ENCODE measurements around the gene MIER1.

The MIER1 gene

DNA sequence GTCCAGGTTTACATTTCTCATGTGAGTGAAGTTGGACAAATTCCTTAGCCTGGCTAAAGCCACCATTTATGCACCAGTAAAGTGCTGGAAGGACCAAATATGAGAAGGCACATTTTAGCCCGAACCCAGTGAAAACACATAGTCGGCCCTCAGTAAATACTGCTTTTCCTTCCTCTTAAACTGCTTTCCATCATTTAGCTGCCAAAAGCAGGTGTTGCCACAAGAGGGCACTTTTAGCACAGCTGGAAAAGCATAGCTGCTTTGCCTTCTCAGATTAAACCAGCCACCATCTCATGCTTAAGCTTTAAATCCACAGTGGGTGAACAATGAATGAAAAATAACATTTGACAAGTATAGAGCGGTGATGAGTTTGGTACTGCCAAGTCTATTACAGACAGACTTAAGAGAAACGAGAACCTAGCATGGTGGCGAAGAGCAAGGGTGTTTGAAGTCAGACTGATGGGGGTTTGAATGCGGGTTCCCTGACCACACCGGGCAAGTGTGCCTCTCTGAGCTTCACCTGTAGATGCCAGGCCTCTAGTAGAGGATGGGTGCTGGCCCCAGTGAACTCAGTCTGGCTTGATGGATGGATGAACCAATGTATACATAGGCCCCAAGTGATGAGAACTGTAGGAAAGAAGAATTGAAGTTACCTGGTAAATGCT, 71.4 kb downstream of the MIER1 start:
- no peak for TF ChIP-seq EZH2 (IDR thresholded peaks at IDR 0.05)
- TF ChIP-seq POLR2AphosphoS5 (IDR thresholded peaks at IDR 0.05; ENCODE audit: borderline replicate concordance, low read depth, low read length), result no peak
- TF ChIP-seq FOXP2 (optimal IDR thresholded peaks at IDR 0.05; ENCODE audit: control extremely low read depth, extremely low read length, insufficient read depth), result no peak
- peak; percentile 51 for DNase-seq (ENCODE audit: low read depth, low spot score)
- H3K4me3 ChIP-seq, result no peak overlapping the region

DNA sequence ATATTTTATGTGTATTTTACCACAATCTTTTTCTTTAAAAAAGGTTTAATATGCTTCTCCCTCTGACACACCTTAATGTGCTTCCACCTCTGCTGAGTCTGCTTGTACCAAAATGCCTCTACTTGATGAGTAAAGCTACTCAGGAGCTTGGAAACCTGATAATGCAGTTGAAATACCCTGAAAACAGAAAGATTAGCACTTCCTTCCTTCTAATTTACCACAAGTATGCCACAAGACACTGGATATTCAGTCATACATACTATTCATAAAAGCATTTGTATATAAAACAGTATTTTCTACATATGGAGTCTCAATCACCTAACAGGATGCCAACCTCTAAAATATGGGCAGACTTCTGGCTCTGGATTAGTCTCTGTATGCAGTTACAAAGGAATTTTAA, 74.2 kb downstream of the MIER1 start:
- no peak for DNase-seq (ENCODE audit: low read depth, low spot score)
- H3K36me3 ChIP-seq (ENCODE audit: insufficient read depth, low read length), result no peaks in the 10 kb centered on the region; the same call in 1 of the 2 replicates

More for the DNA sequence above, 71.4 kb downstream of the MIER1 start:
- H3K36me3 ChIP-seq (ENCODE audit: insufficient read depth, low read length), result no peaks in the 10 kb centered on the region; the same call in 1 of the 2 replicates
- H3K27ac ChIP-seq, result no peak overlapping the region
- no peak overlapping the region for H3K9ac ChIP-seq (ENCODE audit: insufficient read length)
- no peaks in the 10 kb centered on the region for H3K9me3 ChIP-seq (ENCODE audit: low read depth, low read length)

GRCh38 chr1:66999640-67000400, 75.0 kb downstream of the MIER1 start:
- Histone ChIP-seq H3K36me3 (ENCODE audit: insufficient read depth, low read length) (no peaks in the 10 kb centered on the region; the same call in 1 of the 2 replicates), H3K9me3 (ENCODE audit: low read depth, low read length) (no peaks in the 10 kb centered on the region), H3K9ac (ENCODE audit: insufficient read length) (no peak overlapping the region), H3K27ac (0 out of 2 replicates have a peak overlapping the region, but pooled peaks have one; percentile 29), H3K4me3 (no peak overlapping the region)
- no peak for TF ChIP-seq FOXP2 (optimal IDR thresholded peaks at IDR 0.05; ENCODE audit: control extremely low read depth, extremely low read length, insufficient read depth)
- no peak for TF ChIP-seq EZH2 (IDR thresholded peaks at IDR 0.05)
- TF ChIP-seq POLR2AphosphoS5 (IDR thresholded peaks at IDR 0.05; ENCODE audit: borderline replicate concordance, low read depth, low read length), result no peak
- DNase-seq (ENCODE audit: low read depth, low spot score), result no peak

More for the DNA sequence above, 74.2 kb downstream of the MIER1 start:
- Histone ChIP-seq H3K4me3 (no peak overlapping the region), H3K9ac (ENCODE audit: insufficient read length) (no peak overlapping the region), H3K27ac (no peak overlapping the region), H3K9me3 (ENCODE audit: low read depth, low read length) (no peaks in the 10 kb centered on the region)
- TF ChIP-seq POLR2AphosphoS5 (IDR thresholded peaks at IDR 0.05; ENCODE audit: borderline replicate concordance, low read depth, low read length) (no peak), EZH2 (IDR thresholded peaks at IDR 0.05) (no peak), FOXP2 (optimal IDR thresholded peaks at IDR 0.05; ENCODE audit: control extremely low read depth, extremely low read length, insufficient read depth) (no peak)

DNA sequence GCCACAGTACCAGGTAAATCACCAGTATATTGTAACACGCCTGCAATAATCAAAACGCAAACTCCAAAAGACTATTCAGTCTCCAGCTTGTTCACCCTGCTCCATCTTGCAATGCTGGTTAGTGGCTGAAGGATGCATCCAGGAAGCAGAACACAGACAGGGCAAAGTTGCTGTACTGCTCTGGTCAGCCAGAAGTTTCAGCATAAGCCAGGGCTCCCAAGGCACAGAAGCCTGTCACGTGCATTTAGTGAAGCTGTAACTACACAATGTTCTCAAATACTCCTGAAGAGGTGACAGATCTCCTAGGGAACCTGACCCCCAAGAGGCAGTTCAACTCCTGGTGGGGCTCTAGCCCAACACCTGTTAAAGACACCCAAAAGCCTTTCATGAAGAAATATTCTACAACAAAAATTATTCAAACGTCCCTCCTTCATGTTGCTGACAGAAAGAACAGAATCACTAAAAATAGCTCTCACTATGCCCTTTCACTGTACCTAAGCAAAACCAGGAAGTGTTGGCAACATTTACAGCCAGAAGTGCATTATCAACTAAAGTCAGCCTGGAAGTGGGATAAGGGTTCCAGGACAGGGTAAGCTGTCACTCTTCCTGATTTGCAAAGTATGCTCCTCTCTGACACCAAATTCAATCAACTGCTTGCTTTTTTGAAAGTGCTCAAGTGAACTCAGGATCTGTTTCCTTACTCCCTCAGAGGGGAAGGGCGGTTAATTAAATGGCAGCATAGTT, 77.1 kb downstream of the MIER1 start:
- Histone ChIP-seq H3K27ac (no peak overlapping the region), H3K4me3 (no peak overlapping the region), H3K9ac (ENCODE audit: insufficient read length) (no peak overlapping the region), H3K9me3 (ENCODE audit: low read depth, low read length) (no peaks in the 10 kb centered on the region), H3K36me3 (ENCODE audit: insufficient read depth, low read length) (no peaks in the 10 kb centered on the region; the same call in 1 of the 2 replicates)
- DNase-seq (ENCODE audit: low read depth, low spot score), result no peak
- TF ChIP-seq POLR2AphosphoS5 (IDR thresholded peaks at IDR 0.05; ENCODE audit: borderline replicate concordance, low read depth, low read length) (no peak), FOXP2 (optimal IDR thresholded peaks at IDR 0.05; ENCODE audit: control extremely low read depth, extremely low read length, insufficient read depth) (no peak), EZH2 (IDR thresholded peaks at IDR 0.05) (no peak)

GRCh38 chr1:67004176-67004575, 79.4 kb downstream of the MIER1 start:
- H3K4me3 ChIP-seq, result no peak overlapping the region
- no peaks in the 10 kb centered on the region for H3K9me3 ChIP-seq (ENCODE audit: low read depth, low read length)
- TF ChIP-seq EZH2 (IDR thresholded peaks at IDR 0.05) (no peak), FOXP2 (optimal IDR thresholded peaks at IDR 0.05; ENCODE audit: control extremely low read depth, extremely low read length, insufficient read depth) (no peak), POLR2AphosphoS5 (IDR thresholded peaks at IDR 0.05; ENCODE audit: borderline replicate concordance, low read depth, low read length) (no peak)
- no peak for DNase-seq (ENCODE audit: low read depth, low spot score)
- no peaks in the 10 kb centered on the region for H3K36me3 ChIP-seq (ENCODE audit: insufficient read depth, low read length)
- no peak overlapping the region for H3K27ac ChIP-seq
- H3K9ac ChIP-seq (ENCODE audit: insufficient read length), result no peak overlapping the region

DNA sequence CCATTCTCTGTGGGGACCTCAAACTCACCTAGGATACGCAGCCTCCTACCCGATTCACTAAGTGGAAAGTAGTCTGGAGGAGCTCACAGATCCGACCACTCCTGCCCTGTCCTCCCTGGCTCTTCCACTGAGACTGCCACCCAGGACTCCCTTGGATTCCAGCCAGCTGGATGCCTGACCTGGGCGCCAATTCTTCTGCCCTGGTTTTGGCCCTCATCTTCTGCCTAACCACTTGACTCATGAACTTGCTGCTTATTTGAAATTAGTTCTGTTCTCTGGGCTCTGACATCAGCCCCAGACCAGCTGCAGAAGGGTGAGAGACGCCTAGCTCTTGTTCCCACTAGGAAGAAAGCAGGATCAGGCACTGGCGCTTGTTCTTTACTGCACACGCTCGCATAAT, 80.3 kb downstream of the MIER1 start:
- no peak for DNase-seq (ENCODE audit: low read depth, low spot score)
- Histone ChIP-seq H3K9me3 (ENCODE audit: low read depth, low read length) (no peaks in the 10 kb centered on the region), H3K9ac (ENCODE audit: insufficient read length) (no peak overlapping the region), H3K4me3 (no peak overlapping the region), H3K27ac (no peak overlapping the region), H3K36me3 (ENCODE audit: insufficient read depth, low read length) (no peaks in the 10 kb centered on the region)
- no peak for TF ChIP-seq FOXP2 (optimal IDR thresholded peaks at IDR 0.05; ENCODE audit: control extremely low read depth, extremely low read length, insufficient read depth)
- no peak for TF ChIP-seq EZH2 (IDR thresholded peaks at IDR 0.05)
- no peak for TF ChIP-seq POLR2AphosphoS5 (IDR thresholded peaks at IDR 0.05; ENCODE audit: borderline replicate concordance, low read depth, low read length)

- Histone ChIP-seq H3K27ac (no peak overlapping the region), H3K36me3 (ENCODE audit: insufficient read depth, low read length) (peaks cover 5% of the 10 kb centered on the region; the same call in 1 of the 2 replicates), H3K4me3 (no peak overlapping the region), H3K9ac (ENCODE audit: insufficient read length) (no peak overlapping the region), H3K9me3 (ENCODE audit: low read depth, low read length) (no peaks in the 10 kb centered on the region)
- DNase-seq (ENCODE audit: low read depth, low spot score), result no peak
- TF ChIP-seq EZH2 (IDR thresholded peaks at IDR 0.05), result no peak
- no peak for TF ChIP-seq FOXP2 (optimal IDR thresholded peaks at IDR 0.05; ENCODE audit: control extremely low read depth, extremely low read length, insufficient read depth)
Observed at GRCh38 chr1:67009792-67010191, 85.0 kb downstream of the MIER1 start.

GRCh38 chr1:67013573-67013972, 88.8 kb downstream of the MIER1 start:
- no peak for TF ChIP-seq FOXP2 (optimal IDR thresholded peaks at IDR 0.05; ENCODE audit: control extremely low read depth, extremely low read length, insufficient read depth)
- no peak for TF ChIP-seq EZH2 (IDR thresholded peaks at IDR 0.05)
- TF ChIP-seq POLR2AphosphoS5 (IDR thresholded peaks at IDR 0.05; ENCODE audit: borderline replicate concordance, low read depth, low read length), result no peak
- Histone ChIP-seq H3K27ac (no peak overlapping the region), H3K9ac (ENCODE audit: insufficient read length) (no peak overlapping the region), H3K4me3 (no peak overlapping the region), H3K9me3 (ENCODE audit: low read depth, low read length) (no peaks in the 10 kb centered on the region), H3K36me3 (ENCODE audit: insufficient read depth, low read length) (peaks cover 22% of the 10 kb centered on the region)
- DNase-seq (ENCODE audit: low read depth, low spot score), result no peak
